Measurements from ENCODE around the gene SKAP1.
"Not testable (repeated sequence)": the region's sequence is repeated elsewhere in the genome, so short reads cannot be mapped to it uniquely, and the experiment has no call there.

The SKAP1 gene

GRCh38 chr17:48207776-48208544 lies 222.1 kb downstream of the SKAP1 start:
- no peak for DNase-seq (ENCODE audit: low spot score)

GRCh38 chr17:48207036-48207435 lies 223.0 kb downstream of the SKAP1 start:
- DNase-seq (ENCODE audit: low spot score), result peak; percentile 6

GRCh38 chr17:48202959-48203358 lies 227.1 kb downstream of the SKAP1 start:
- no peak for DNase-seq (ENCODE audit: low spot score)

- DNase-seq (ENCODE audit: low spot score), result no peak
Observed at GRCh38 chr17:48198950-48199541, 231.0 kb downstream of the SKAP1 start.

GRCh38 chr17:48195910-48196309 lies 234.1 kb downstream of the SKAP1 start:
- DNase-seq (ENCODE audit: low spot score), result no peak

GRCh38 chr17:48194097-48194550 lies 235.9 kb downstream of the SKAP1 start:
- peak; percentile 19 for DNase-seq (ENCODE audit: low spot score)

GRCh38 chr17:48192321-48192731 lies 237.7 kb downstream of the SKAP1 start:
- DNase-seq (ENCODE audit: low spot score), result no peak

GRCh38 chr17:48191362-48191761 lies 238.7 kb downstream of the SKAP1 start:
- no peak for DNase-seq (ENCODE audit: low spot score)

- DNase-seq (ENCODE audit: low spot score), result no peak
Observed at GRCh38 chr17:48190871-48191270, 239.1 kb downstream of the SKAP1 start.

- DNase-seq (ENCODE audit: low spot score), result no peak
Observed at GRCh38 chr17:48187872-48188608, 242.0 kb downstream of the SKAP1 start.

GRCh38 chr17:48186317-48186716 lies 243.7 kb downstream of the SKAP1 start:
- DNase-seq (ENCODE audit: low spot score), result not testable (repeated sequence)

- no peak for DNase-seq (ENCODE audit: low spot score)
Observed at GRCh38 chr17:48184721-48185120, 245.3 kb downstream of the SKAP1 start.

GRCh38 chr17:48181653-48182052 lies 248.4 kb downstream of the SKAP1 start:
- peak; percentile 28 for DNase-seq (ENCODE audit: low spot score)

GRCh38 chr17:48180842-48181629 lies 249.0 kb downstream of the SKAP1 start:
- DNase-seq (ENCODE audit: low spot score), result no peak

GRCh38 chr17:48179071-48179945 lies 250.7 kb downstream of the SKAP1 start:
- peak; percentile 12 for DNase-seq (ENCODE audit: low spot score)

GRCh38 chr17:48178317-48178716 lies 251.7 kb downstream of the SKAP1 start:
- DNase-seq (ENCODE audit: low spot score), result no peak

GRCh38 chr17:48177816-48178215 lies 252.2 kb downstream of the SKAP1 start:
- DNase-seq (ENCODE audit: low spot score), result no peak

GRCh38 chr17:48176471-48176855 lies 253.6 kb downstream of the SKAP1 start:
- no peak for DNase-seq (ENCODE audit: low spot score)

- peak; percentile 68 for DNase-seq (ENCODE audit: low spot score)
Observed at GRCh38 chr17:48175692-48176470, 254.1 kb downstream of the SKAP1 start.

- no peak for DNase-seq (ENCODE audit: low spot score)
Observed at GRCh38 chr17:48174833-48175523, 255.0 kb downstream of the SKAP1 start.

Measured in AG08395 (cell line).